Endothelial cell of umbilical vein (primary cell): ENCODE data around the gene TRIP10. TPM values are rescaled to one million over a fixed set of nuclear protein-coding genes. Genes with fewer than 3 reads are reported as not detected.
A peak's percentile ranks its signal among the peaks of the same experiment; 100 is the strongest.

Experiments used
- BruUV-seq: library from RNA; stranded (reverse); fragments of 400-500 nt; replicated peaks from 2 replicates; lab custom pipeline; 2021; lab: Mats Ljungman, UMichigan
- CTCF ChIA-PET: fragments of 300-600, 350-600 bp; sonication (Branson Sonifier 250); formaldehyde crosslinking; loops from one replicate; lab custom pipeline; 2021; ENCODE audit warnings: antibody characterized with exemption, inconsistent platforms; lab: Charles Lee
- POLR2A ChIA-PET: fragments of 300-600, 350-600 bp; sonication (Branson Sonifier 250); formaldehyde crosslinking; loops from one replicate; lab custom pipeline; 2021; ENCODE audit warnings: antibody characterized with exemption, inconsistent platforms; lab: Charles Lee
- DNase-seq: peaks from one replicate; pipeline ENCODE4 v3.0.0-alpha.2; 2011; ENCODE audit warnings: low read depth, low spot score
- FAIRE-seq: peaks from 2 replicates; lab custom pipeline; 2011; peaks lifted over from hg19 to GRCh38; lab: Jason Lieb, UNC
- H2AFZ ChIP-seq: 2 replicates; pipeline ENCODE4 v1.6.0; 2012; ENCODE audit warnings: low read depth, low read length, control low read depth, inconsistent platforms
- H3K27ac ChIP-seq: 2 replicates; pipeline ENCODE4 v1.5.1; 2011; ENCODE audit warnings: low read depth, mild to moderate bottlenecking, control low read depth, low read length, moderate library complexity; ENCODE audit not compliant: insufficient read depth
- H3K27me3 ChIP-seq, 2 experiments: 2 replicates each; pipeline versions ENCODE4 v1.6.0 to v1.6.1; 2011; ENCODE audit warnings: low read length in 2 of 2, mixed read lengths in 1 of 2; ENCODE audit not compliant: control insufficient read depth in 2 of 2, insufficient read depth in 2 of 2
- H3K36me3 ChIP-seq, 2 experiments: 2 replicates in 1 of 2; 3 replicates in 1 of 2; pipeline ENCODE4 v1.5.1; 2011; ENCODE audit warnings: low read length in 2 of 2, mild to moderate bottlenecking in 1 of 2, moderate library complexity in 1 of 2; ENCODE audit not compliant: control insufficient read depth in 2 of 2, insufficient read depth in 2 of 2; ENCODE audit errors: extremely low read depth in 1 of 2
- H3K4me1 ChIP-seq: 3 replicates; pipeline ENCODE4 v1.5.1; 2011; ENCODE audit warnings: mild to moderate bottlenecking, low read length; ENCODE audit not compliant: control insufficient read depth, insufficient read depth; ENCODE audit errors: extremely low read depth
- H3K4me2 ChIP-seq: 2 replicates; pipeline ENCODE4 v1.6.1; 2011; ENCODE audit warnings: low read length, control low read depth, mixed read lengths; ENCODE audit not compliant: insufficient read depth
- H3K4me3 ChIP-seq, 3 experiments: fragments of 200-600 bp in 1 of 3; sonication (generic), shearing (Covaris generic) in 1 of 3; replicated peaks in 1 of 3; 2 replicates each; pipeline ENCODE4 v1.5.1; 2011 to 2016; ENCODE audit warnings: control low read depth in 3 of 3, low read length in 3 of 3, mild to moderate bottlenecking in 2 of 3, inconsistent platforms in 1 of 3, low read depth in 1 of 3, moderate library complexity in 1 of 3; ENCODE audit not compliant: insufficient read depth in 1 of 3
- H3K79me2 ChIP-seq: 2 replicates; pipeline ENCODE4 v1.6.0; 2012; ENCODE audit warnings: low read length, inconsistent platforms; ENCODE audit not compliant: control insufficient read depth, insufficient read depth
- H3K9ac ChIP-seq: replicated peaks from 2 replicates; pipeline ENCODE3; 2011; ENCODE audit warnings: low read length, control low read depth; ENCODE audit not compliant: insufficient read depth; ENCODE audit errors: extremely low read depth
- H3K9me1 ChIP-seq: replicated peaks from 3 replicates; pipeline ENCODE4 v1.6.0; 2011; ENCODE audit warnings: mild to moderate bottlenecking, low read length; ENCODE audit not compliant: control insufficient read depth, insufficient read depth; ENCODE audit errors: extremely low read depth
- H3K9me3 ChIP-seq: replicated peaks from 2 replicates; pipeline ENCODE4 v1.5.1; 2012; ENCODE audit warnings: low read length, inconsistent platforms; ENCODE audit not compliant: control insufficient read depth, insufficient read depth
- H4K20me1 ChIP-seq: replicated peaks from 2 replicates; pipeline ENCODE3; 2011; ENCODE audit warnings: mild to moderate bottlenecking, low read length; ENCODE audit not compliant: control insufficient read depth, insufficient read depth; ENCODE audit errors: extremely low read depth
- EZH2 ChIP-seq: IDR thresholded peaks from 2 replicates; pipeline ENCODE4 v1.6.1; 2012; ENCODE audit warnings: borderline replicate concordance, low read depth, mild to moderate bottlenecking, moderate library complexity, low read length, inconsistent platforms; ENCODE audit not compliant: severe bottlenecking
- FOS ChIP-seq: IDR thresholded peaks from 2 replicates; pipeline ENCODE4 v1.6.1; 2011; ENCODE audit warnings: mild to moderate bottlenecking, low read length, moderate library complexity, borderline replicate concordance; ENCODE audit not compliant: insufficient read depth
- GATA2 ChIP-seq: IDR thresholded peaks from 2 replicates; pipeline ENCODE4 v1.7.0; 2011; ENCODE audit warnings: low read depth, mild to moderate bottlenecking, moderate library complexity, mixed read lengths, low read length; ENCODE audit not compliant: insufficient read length, insufficient read depth
- JUN ChIP-seq: IDR thresholded peaks from 2 replicates; pipeline ENCODE4 v1.6.1; 2011; ENCODE audit warnings: borderline replicate concordance, low read depth; ENCODE audit not compliant: insufficient read length, insufficient read depth
- MAX ChIP-seq: IDR thresholded peaks from 2 replicates; pipeline ENCODE4 v1.6.1; 2011; ENCODE audit not compliant: insufficient read depth, insufficient read length
- MYC ChIP-seq: IDR thresholded peaks from one replicate; pipeline ENCODE4 v1.6.1; 2011; ENCODE audit warnings: mild to moderate bottlenecking, low read depth, low read length
- POLR2A ChIP-seq: IDR thresholded peaks from 2 replicates; pipeline ENCODE4 v1.6.1; 2012; ENCODE audit warnings: low read depth, mild to moderate bottlenecking, control low read depth, low read length
- POLR2AphosphoS5 ChIP-seq: IDR thresholded peaks from 2 replicates; pipeline ENCODE4 v1.6.1; 2012; ENCODE audit warnings: low read depth, mild to moderate bottlenecking, control low read depth, low read length, moderate library complexity; ENCODE audit not compliant: insufficient read depth
- dilution Hi-C: fragments of 300-500 bp; cut with MboI; formaldehyde crosslinking; loops from one replicate; pipeline ENCODE4 v1.15.0; 2019; ENCODE audit warnings: low sequenced_read_pairs; ENCODE audit not compliant: extremely low pct_ligation_motif_present
- intact Hi-C: fragments of 100-400 bp; cut with micrococcal nuclease; formaldehyde crosslinking; loops from one replicate; pipeline ENCODE4 v1.10.0; 2022
- polyA plus RNA-seq, 4 experiments: library from polyadenylated mRNA; depleted of rRNA in 3 of 4; stranded (reverse) in 3 of 4; unstranded in 1 of 4; fragments of >200 nt; gene quantifications; 2 replicates each; pipeline versions ENCODE4 v1.2.1 to v1.2.3, GENCODE V29; 2011 to 2012; ENCODE audit warnings: missing spikeins in 1 of 4
- total RNA-seq: library from RNA; stranded (reverse); gene quantifications from 2 replicates; pipeline ENCODE4 v1.2.3, GENCODE V29; 2021
- TF ChIP-seq, protein P1 (sequence below), 2 donors: IDR thresholded peaks; 1 replicate in 1 of 2; 2 replicates in 1 of 2; pipeline ENCODE4 v1.5.1; 2011; ENCODE audit warnings: low read length in 2 of 2, mild to moderate bottlenecking in 2 of 2, moderate library complexity in 2 of 2, control low read depth in 1 of 2, inconsistent platforms in 1 of 2, low read depth in 1 of 2; ENCODE audit not compliant: insufficient read depth in 1 of 2; ENCODE audit errors: extremely low read depth in 1 of 2

Gene TRIP10
- total and polyA plus RNA-seq, 2 donors (not counting 3 experiments of a cell fraction or from before 2014, with no cell fraction given) = 28.4 to 69.3 TPM

DNA sequence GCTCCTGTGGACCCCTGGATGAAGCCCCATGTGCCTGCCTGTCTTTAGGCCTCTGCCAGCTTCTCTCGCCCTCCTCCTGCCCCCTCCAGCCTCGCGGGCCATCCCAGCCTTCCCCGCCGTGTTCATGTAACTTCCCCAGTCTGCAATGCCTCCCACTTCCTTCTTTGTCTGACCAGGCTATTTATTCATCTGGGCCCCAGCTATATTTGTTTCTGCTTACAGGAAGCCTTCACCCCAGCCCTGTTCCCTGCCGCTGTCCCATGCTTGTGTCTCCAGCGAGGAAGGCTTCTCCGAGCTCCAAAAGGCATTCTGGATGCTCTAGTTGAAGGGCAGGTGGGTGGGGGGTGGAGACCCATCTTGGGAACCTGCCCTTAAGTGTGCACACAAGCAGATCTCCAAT lies 11.1 kb upstream of the TRIP10 start:
- H3K4me1 ChIP-seq = no peaks in the 10 kb centered on the region
- H3K4me3 ChIP-seq = no peak overlapping the region
- dilution Hi-C loops = no loop called here
- BruUV-seq = no TSS peak
- CTCF ChIA-PET = interaction anchor here (1.1 kb wide), 1 partner anchor 8 kb away, joined by 3 read pairs; no protein-coding TSS in a partner anchor
- H3K9me3 ChIP-seq = no peaks in the 10 kb centered on the region
- H3K27me3 ChIP-seq = no peaks in the 10 kb centered on the region
- TF ChIP-seq JUN = no peak
- no peak for TF ChIP-seq POLR2AphosphoS5
- no peak for TF ChIP-seq POLR2A
- no peak for TF ChIP-seq MYC
- TF ChIP-seq GATA2 = no peak
- TF ChIP-seq MAX = no peak
- no peak for TF ChIP-seq FOS
- TF ChIP-seq, protein P1, sequence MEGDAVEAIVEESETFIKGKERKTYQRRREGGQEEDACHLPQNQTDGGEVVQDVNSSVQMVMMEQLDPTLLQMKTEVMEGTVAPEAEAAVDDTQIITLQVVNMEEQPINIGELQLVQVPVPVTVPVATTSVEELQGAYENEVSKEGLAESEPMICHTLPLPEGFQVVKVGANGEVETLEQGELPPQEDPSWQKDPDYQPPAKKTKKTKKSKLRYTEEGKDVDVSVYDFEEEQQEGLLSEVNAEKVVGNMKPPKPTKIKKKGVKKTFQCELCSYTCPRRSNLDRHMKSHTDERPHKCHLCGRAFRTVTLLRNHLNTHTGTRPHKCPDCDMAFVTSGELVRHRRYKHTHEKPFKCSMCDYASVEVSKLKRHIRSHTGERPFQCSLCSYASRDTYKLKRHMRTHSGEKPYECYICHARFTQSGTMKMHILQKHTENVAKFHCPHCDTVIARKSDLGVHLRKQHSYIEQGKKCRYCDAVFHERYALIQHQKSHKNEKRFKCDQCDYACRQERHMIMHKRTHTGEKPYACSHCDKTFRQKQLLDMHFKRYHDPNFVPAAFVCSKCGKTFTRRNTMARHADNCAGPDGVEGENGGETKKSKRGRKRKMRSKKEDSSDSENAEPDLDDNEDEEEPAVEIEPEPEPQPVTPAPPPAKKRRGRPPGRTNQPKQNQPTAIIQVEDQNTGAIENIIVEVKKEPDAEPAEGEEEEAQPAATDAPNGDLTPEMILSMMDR (IDR thresholded peaks at IDR 0.05; ENCODE audit: extremely low read depth in 1 of 2, insufficient read depth in 1 of 2, low read depth in 1 of 2, low read length in 2 of 2) = no peak
- TF ChIP-seq EZH2 = no peak
- H3K9ac ChIP-seq = no peak overlapping the region
- POLR2A ChIA-PET = no interaction called here
- no peak overlapping the region for H3K4me2 ChIP-seq
- H2AFZ ChIP-seq = peak overlapping the region; percentile 54
- DNase-seq (peak; percentile 40), FAIRE-seq (no peak)
- no peaks in the 10 kb centered on the region for H3K9me1 ChIP-seq
- H3K79me2 ChIP-seq = no peaks in the 10 kb centered on the region
- no peak overlapping the region for H3K27ac ChIP-seq
- intact Hi-C loops = no loop called here
- H3K36me3 ChIP-seq = peaks cover 0 to 5% of the 10 kb centered on the region in 2 experiments
- H4K20me1 ChIP-seq = no peaks in the 10 kb centered on the region
